ENCODE results near the gene SLCO4A1. TPM values are rescaled to one million over a fixed set of nuclear protein-coding genes. Genes with fewer than 3 reads are reported as not detected.

SLCO4A1 gene
- total and polyA plus RNA-seq, 9 of the 15 experiments (the other 6 are each of a cell fraction or from before 2014, with no cell fraction given) = 1.6 to 21.9 (median 12.8) TPM

GRCh38 chr20:62701161-62702012 lies 59.1 kb downstream of the SLCO4A1 start (continued):
- TF ChIP-seq CEBPZ (IDR thresholded peaks at IDR 0.05; ENCODE audit: borderline replicate concordance, low read depth, low read length) = no peak
- TF ChIP-seq ZNF398 (CRISPR knock-in tag; IDR thresholded peaks at IDR 0.05) = no peak
- TF ChIP-seq FOXM1 (IDR thresholded peaks at IDR 0.05; ENCODE audit: low read depth) = no peak
- no peak for TF ChIP-seq FOXM1 (CRISPR knock-in tag; IDR thresholded peaks at IDR 0.05; ENCODE audit: low read depth)
- no peak for TF ChIP-seq RBM22 (IDR thresholded peaks at IDR 0.05; ENCODE audit: low read depth, low read length, poor library complexity, severe bottlenecking)

Measured in K562 (cell line).